ENCODE data around the gene WDPCP.
"Not testable (repeated sequence)": the region's sequence is repeated elsewhere in the genome, so short reads cannot be mapped to it uniquely, and the experiment has no call there.

DNA sequence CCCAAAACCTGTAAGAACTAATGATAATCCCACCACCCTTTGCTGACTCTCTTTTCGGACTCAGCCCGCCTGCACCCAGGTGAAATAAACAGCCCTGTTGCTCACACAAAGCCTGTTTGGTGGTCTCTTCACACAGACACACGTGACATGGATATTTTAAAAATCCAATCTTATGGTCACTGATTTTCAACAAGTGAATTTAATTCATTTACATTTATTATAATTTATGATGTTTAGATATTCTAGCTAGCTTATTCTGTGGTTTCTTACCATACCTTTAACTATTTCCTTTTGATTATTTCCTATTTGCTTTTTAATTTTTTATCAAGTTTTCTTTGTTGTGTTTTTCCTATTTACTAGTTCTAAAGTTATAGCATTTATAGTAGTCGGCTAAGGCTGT lies 301.8 kb downstream of the WDPCP start:
- not testable (repeated sequence) for TF ChIP-seq CTCF (conservative IDR thresholded peaks at IDR 0.05 in 1 of 2, IDR thresholded peaks at IDR 0.05 in 1 of 2; ENCODE audit: extremely low read depth in 1 of 2, insufficient read depth in 1 of 2, low read depth in 1 of 2, low read length in 2 of 2); EZH2 (IDR thresholded peaks at IDR 0.05; ENCODE audit: borderline replicate concordance, low read length)

All from mammary epithelial cell (primary cell).